HG03159 (cell line): ENCODE results near the gene KRT13.

ENCODE experiments used
- ATAC-seq: cut with Tn5 transposase; IDR thresholded peaks from one replicate; pipeline ENCODE4 v1.9.1; 2021; ENCODE audit warnings: mild to moderate bottlenecking, moderate library complexity; ENCODE audit not compliant: unreplicated experiment

The KRT13 gene

DNA sequence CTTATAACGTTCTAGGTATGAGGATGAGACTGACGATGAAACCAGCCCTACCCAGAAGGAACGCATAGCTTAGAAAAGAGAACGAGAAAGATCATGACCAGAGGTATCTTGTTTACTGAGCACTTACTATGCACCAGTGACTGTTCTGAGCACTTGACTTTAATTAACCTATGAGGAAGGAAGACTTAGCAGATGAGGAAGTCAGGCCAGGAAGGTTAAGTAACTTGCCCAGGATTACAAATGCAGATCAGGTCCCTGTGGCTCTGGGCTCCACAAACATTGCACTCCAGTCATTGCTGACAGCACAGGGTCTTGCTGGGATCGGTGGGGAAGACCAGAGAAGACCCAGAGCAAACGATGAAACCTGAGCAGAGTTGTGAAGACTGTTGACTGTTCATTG lies 7.1 kb downstream of the KRT13 start:
- no peak for ATAC-seq

DNA sequence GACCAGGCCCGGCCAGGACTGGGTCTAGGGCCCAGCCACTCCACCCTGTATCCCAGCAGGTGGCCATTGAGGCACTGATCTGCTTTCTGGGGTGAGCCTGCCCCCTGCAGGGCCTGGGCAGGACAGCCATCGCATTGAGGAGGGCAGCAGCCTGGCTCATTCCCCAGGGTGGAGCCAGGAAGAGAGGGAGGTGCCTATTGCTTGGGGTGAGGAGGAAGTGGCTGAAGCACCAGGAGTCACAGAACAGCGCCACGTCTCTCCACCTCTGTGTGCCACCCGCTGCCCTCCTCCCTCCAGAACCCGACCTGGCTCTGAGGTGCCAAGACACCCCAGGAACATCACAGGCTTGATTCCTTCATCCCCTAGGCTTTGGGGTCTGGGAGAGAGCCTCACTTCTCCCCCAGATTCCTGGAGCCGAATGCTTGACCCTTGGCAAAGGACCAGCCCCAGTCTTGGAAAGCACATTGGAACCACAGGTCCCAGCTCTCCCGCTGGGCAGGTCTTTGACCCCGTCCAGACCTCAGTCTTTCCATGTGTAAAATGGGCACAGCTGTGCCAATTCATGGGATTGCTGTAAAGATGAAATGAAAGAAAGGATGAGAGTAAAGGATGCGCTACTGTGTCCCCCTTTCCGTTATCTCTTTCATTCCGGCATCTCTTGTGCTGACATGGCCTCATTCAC lies 8.5 kb downstream of the KRT13 start:
- peak; percentile 73 for ATAC-seq

DNA sequence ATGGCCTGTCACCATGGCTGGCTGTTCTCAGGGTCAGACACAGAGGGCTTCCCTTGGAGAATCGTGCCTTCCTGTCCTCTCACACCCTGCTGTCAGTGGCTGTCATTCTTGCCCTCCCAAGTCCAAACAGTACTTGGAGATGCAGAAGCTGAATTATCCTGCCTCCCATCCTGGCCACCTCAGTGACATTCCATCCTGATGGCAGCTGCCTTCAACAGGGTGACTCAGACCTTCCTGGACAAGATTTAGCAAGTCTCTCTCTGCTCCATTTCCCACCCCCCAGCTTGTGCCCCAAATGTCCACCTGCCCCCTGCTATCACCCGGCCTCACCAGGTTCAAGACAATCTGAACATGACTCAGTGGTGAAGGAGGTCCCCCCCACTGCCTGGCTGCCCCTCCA lies 10.9 kb downstream of the KRT13 start:
- no peak for ATAC-seq

DNA sequence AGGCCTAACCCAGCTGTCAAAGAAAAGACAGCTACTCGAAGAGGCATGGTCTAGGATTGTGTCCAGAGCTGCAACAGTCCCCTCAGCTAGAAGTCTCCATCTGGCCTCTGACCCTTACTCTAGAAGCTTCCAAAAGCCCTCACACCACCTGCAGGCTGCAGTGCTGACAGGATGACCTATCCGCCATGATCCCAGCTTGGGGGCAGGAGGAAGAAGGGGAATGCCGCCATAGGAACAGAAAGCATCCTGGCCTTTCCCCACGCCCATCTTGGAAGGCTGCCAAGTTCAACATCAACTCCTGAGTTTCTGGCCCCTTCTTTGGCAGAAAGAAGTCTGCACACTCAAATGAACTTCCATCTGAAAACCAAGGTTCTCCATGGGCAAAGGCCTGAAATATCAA lies 12.6 kb downstream of the KRT13 start:
- no peak for ATAC-seq

DNA sequence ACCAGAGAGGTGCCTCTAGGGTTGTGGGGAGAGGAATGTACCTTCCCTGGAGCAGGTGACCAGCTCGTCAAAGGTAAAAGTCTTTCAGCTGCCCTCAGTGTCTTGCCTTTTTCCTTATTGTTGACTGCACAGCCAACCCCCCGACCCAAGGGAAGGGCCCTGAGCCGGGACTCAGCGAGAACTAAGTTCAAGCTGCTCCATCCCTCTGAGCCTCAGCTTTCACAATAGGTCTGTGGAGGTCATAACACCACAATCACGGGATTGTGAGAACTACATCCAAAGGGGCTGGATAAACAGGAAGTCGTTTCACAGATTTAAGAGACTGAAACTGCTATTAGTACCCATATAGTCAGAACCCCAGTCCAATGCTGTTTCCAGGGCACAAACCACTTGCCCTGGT lies 13.1 kb downstream of the KRT13 start:
- no peak for ATAC-seq

DNA sequence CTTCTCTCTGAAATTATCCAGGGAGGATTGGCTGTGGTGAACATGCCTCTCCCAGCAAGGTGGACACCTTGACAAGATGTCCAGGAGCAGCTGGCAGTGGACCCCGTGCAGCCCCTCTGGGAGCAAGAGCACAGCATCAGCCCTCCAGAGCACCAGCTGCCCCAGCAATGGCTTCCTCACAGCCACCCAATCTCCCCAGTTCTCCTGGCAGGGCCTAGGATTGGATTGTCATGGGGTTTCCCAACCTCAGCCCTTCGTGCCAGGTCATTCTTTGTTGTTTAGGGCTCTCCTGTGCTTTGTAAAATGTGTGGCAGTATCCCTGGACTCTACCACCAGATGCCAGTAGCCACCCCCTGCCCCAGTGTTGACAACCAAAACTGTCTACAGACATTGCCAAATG lies 13.9 kb downstream of the KRT13 start:
- no peak for ATAC-seq

DNA sequence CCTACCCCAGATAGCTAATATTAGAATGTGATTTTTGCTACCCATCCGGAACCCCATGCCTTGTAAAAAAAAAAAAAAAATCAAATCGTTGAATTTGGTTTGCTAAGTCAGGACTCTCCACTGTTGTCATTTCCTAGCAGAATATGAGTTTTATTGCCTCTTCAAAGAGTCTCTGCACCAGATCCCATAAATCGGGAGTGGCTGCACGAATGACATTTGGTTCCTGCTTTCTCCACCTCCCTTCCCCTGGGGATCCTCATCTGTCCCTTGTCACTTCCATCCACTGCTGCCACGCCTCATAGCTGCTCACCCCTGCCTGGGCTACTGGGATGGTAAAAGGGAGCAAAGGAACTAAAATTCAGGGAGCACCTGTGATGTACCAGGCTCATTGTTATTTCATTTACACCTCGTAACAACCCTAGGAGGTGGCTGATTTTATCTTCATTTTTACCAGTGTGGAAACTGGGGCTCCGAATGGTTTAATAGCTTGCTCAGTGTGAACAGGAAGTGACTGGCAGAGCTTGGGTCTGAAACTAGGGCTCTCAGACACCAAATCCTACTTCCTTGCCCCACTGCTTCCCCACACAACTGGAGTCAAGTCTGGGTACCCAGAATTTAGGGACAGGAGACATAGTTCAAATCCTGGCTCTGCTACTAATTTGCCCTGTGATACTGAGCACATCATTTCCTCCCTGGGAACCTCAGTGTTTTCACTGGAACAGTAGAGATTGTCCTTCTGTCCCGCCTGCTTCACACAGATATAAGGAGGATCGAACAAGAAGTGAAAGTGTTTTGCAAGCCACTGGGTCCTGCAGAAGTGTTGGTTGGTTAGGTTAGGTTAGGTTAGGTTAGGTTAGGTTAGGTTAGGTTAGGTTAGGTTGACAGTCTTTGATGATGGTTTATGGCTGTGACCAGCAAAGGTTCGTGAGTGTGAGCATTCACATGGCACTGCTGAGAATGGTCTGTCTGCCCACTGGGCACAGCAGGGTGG lies 15.1 kb downstream of the KRT13 start:
- ATAC-seq = no peak

DNA sequence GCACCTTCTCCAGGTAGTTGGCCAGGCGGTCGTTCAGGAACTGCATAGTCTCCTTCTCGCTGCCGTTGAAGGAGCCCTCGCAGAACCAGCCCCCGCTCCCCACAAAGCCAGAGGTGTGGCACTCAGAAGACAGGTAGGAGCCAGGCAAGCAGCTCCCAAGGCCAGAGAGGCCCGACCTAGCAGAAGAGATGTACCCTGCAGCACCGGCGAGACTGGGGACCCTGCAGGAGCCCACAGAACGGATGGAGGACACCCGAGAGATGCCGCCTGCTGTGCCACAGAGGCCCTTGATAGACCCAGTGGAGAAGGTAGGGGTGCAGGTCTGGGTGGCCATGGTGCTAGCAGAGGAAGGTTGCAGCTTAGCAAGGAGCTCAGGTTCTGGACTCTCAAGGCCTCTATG lies 15.9 kb downstream of the KRT13 start, which contains the start of gene KRT36:
Gene KRT36, minus strand, starts transcription at position 380 of the 400 bp plus-strand sequence. Its CDS starts 46 bp downstream, at position 334.
- ATAC-seq = no peak

DNA sequence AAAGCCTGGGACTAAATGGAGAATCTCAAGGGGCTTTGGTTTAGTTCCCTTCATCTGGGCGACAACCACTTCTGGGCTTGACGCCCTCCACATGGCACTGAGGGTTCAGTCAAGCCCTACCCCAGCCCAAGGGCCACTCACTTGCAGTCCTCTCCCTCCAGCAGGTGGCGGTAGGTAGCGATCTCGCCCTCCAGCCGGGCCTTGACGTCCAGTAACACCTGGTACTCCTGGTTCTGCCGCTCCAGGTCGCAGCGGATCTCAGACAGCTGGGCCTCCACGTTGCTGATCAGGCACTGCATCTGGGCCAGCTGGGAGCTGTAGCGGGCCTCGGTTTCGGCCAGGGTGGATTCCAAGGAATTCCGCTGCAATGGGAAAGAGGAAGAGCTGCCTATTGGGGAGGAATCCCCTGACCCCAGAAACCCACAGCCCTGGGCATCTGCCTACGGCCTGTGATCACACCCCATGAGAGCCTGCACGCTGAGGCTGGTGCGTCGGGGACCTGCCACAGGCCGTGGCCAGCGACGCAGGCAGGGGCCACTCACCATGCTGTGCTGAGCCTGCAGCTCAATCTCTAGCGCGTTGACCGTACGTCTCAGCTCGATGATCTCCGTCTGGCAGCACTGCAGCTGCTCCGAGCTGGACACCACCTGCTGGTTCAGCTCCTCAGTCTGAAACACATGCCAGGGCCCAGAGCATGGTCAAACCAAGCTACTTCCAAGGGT lies 18.4 kb downstream of the KRT13 start:
- no peak for ATAC-seq

DNA sequence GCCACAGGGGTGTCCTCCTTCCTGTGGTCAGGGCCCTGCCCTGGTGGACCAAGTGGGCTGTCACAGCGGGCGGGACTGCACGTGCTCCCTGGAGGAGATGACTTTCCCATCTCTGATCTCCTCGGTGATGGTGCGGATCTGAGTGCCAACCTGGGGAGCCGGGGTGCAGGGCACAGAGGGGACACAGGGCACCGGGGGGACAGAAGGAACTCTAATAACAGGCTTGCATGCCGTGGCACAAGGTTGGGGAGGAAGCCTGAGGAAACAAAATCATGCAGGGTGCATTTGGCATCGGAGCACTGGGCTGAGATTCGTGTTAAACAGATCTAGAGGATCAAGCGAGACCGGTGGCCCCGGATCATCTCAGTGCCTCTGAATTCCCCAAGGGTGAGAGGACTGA lies 19.1 kb downstream of the KRT13 start:
- no peak for ATAC-seq

DNA sequence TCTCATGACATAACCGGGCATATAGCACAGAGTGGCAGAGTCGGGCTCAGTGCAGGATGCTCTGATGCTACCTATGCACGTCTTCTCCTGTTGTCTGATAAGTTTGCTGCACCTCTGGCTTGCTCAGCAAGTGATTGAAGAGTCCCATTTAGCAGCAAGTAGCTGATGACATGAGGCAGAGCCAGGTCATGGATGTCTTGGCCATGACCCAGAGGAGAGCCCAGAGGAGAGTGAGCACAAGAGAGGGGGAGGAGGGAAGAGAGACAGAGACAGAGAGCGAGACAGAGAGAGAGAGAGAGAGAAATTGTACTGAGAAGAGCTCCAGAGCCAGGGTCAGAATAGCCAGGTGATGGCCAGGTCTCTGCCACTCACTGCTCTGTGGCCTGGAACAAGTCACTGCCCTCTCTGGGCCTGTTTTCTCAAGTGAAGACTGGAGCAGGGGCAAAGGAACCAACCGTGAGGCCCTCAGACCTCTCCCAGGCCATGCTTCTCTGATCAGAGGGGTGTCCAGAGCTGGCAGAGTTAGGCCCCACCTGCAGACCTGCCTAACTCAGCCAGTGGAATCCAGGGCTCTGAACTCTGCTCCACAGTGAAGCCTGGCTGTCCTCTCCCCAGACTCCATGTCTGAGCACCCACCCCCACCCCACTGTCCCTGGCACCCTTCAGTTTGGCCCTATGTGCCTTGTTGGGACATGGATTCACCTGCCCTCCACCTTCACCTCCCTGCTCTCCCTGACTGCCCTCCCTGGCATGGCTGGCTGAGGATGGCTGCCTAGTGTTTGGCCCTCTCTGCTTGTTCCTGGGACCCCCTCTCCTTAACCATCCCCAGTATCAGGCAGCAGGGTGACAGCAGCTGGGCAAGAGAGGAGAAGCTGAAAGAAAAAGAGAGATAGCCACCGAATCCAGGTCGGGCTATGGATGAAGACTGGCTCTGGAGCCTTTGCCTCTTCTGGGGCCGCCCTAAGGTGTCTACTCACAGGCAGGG lies 20.2 kb downstream of the KRT13 start:
- ATAC-seq = no peak

DNA sequence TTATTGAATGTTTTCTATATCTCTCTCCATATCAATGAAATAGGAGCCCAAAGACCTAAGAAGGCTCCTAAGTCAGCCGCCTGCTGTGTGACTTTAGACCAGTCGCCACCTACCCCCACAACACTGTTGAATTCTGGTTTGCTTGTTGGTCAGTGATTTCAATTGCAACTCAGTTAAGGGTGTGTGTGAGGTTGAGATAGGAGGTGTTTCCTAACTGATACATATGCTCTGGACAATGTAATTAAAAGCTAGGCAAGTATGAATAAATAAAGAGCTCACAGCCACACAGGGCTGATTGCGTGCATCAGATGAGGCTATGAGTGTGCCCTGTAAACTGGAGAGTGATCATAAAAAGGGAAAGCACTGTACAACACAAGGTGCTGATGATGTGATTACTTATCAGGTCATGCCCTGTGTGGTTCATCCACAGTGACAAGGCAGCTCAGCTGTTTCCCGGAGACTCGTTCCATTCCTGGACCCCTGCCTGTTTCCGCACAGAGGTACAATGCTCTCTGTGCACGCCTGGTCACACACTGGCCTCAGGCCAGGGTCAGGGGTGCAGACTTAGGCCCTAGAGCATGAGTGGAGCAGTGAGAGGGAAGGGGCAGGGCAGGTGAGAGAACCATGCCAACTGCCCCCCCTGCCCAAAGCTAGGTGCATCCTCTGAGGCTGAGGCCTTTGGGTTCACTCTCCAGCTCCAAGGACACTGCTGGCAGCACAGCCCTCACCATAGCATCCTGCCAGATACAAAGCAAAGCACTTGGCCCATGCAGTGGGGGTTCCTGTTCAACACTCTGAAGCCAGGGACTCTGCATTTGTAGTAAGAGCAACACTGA lies 21.2 kb downstream of the KRT13 start:
- ATAC-seq = no peak

DNA sequence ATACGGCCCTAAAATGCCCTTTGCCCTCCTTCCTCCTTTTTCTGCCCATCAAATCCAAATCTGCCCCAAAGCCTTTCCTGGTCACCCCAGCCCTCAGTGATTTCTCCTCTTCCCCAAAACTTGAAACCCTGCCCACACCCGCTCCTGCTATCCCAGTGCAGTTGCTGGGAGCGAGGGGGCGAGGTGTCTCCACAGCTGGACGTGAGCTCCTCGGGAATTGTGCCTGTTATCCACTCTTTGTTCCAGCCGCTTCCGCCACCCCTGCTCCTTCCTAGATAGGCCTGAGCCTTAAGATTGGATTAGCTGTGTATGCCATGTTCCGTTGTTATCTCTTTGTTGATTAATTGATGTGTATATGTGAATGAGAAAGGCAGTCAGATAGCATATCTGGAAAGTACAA lies 21.9 kb downstream of the KRT13 start:
- ATAC-seq = no peak

DNA sequence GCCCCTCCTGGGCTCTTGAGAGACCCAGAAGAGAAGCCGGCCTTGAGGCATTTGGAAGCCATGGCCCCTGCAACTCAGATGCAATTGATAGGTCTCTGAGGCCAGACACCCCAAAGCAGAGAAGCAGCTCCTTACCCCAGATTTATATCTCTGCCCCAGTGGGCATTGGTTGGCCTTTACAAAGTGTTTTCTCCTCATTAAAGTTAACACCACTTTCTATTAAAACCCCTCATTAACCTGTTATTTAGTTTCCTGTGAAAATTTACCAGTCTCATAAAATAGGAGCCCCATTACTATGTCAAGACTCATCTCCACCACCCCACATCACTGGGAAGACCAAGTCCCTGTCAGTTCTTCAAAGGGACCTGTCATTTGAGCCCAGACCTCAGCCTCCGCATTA lies 24.4 kb downstream of the KRT13 start, which contains the start of gene KRT35:
Gene KRT35, minus strand, starts transcription at position 116 of the 400 bp plus-strand sequence. Its CDS starts 54 bp downstream, at position 62.
- ATAC-seq = no peak

DNA sequence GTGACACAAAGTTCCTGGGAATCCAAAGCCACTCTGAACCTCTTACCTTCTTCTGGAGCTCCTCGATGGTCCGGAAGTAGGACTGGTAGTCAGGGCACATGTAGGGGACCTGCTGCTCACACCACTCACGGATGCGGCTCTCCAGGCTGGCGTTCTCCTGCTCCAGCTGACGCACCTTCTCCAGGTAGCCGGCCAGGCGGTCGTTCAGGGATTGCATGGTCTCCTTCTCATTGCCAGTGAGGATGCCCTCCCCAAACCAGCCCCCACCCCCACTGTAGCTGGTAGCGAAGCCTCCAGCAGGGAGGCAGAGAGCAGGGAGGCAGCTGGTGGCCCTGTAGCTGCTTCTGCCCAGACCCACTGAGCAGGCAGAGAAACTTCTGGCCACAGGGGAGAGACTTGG lies 24.8 kb downstream of the KRT13 start:
- ATAC-seq = no peak

DNA sequence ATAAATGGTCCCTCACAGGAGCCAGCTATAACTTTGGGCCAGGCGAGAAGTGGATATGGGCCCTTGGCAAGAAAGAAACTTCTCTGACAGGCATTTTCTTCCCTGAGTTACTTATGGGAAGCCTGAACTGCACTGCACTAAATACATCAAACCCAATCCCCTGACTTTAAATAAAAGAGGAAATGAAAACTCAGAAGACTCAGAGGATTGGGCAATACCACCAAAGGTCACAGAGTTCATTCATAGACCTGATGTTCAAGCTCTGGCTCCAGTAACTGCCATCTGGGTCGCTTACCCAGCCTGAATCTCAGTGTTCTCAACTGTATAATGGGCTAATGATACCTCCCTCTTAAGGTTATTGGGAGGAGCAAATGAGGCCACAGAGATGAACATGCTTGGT lies 25.3 kb downstream of the KRT13 start:
- ATAC-seq = no peak

DNA sequence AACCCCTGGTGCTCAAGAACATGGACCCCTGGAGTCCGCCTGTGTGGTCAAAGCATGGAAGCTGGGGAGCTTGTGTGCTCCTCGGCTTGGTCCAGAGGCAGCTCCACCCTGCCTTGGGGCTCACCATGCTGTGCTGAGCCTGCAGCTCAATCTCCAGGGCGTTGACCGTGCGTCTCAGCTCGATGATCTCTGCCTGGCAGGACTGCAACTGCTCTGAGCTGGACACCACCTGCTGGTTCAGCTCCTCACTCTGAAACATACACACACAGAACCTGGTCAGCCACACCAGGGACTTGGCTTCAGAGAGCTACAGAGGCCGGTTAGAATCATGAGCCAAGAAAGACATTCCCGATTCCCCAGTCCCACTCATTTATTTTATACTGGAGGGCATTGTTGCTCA lies 27.2 kb downstream of the KRT13 start:
- ATAC-seq = no peak

DNA sequence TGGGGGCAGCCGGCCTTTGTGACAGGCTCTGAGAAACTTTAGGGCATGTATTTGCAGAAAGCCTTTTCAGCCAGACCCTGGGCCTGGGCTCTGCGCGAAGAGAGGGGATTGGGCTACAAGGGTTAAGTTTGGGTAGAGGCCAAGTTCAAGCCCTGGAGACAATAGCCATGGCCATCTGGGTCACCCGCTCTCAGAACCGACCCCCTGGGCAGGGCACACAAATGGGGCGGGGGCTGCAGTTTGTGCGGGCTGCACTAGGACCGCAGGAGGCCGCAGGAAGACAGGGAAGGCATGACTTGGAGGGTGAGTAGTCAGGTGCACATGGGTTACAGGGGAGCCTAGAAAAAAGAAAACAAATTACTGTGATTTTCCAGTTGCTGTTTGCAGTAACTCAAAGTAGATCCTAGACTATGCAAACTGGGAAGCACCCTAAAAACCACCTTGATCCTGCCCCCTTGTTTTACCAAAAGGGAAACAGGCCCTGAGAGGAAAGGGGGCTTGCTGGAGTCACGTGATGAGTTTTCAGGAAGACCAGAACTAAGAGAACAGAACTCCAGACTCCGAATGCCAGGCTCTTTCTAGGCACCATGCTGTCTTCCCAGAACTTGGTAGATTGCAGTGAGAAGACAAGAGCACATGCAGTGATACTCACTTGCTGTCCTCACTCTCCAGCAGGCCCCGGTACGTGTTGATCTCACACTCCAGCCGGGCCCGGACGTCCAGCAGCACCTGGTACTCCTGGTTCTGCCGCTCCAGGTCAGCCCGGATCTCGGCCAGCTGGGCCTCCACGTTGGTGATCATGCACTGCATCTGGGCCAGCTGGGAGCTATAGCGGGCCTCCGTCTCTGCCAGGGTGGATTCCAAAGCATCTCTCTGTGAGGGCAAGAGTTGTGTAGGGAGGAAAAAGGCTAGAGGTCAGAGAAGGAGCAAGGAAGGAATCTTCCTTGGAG lies 28.3 kb downstream of the KRT13 start:
- no peak for ATAC-seq
